ENCODE results near the gene WNT11.

Gene WNT11

DNA sequence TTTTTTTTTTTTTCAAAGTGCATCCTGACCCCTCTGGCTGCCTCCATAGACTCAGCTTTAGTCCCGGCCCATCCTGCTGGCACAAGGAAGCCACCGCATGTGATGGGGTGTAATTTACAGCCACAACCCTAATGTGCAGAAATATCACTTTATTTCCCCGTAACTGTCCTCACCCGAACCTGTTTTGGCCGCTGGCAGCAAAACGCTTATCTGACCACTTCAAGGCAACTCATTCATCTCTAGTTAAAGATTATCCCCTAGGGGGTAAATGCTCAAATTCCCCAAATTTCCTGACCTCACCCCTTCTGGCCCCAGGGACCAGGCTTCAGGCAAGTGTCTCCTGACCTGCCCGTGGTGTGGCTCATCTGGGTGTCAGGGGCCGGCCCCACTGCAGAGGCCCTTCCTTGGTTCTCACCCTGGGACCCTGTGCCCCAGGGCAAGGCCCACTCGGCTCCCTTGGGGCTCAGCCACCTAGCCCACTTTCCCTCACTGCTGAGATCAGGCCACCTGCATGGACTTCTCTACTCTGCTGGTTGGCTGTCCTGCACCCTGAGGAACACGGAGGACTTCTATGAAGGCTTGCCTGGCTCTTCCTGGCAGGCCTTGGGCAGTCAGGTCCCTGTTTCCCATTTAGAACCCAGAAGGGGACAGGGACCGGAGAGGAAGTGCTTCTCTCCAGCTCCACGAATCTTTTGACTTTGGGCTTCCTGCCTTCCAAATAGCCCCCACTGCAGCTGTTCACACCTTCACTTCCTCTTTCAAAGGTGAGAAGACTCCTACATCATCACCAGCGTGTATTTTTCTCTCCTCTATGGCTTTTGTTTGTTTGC lies 53.3 kb downstream of the WNT11 start:
- ATAC-seq, result no peak
- TF ChIP-seq ESRRG (CRISPR knock-in tag; IDR thresholded peaks at IDR 0.05) (no peak), ZNF8 (CRISPR knock-in tag; IDR thresholded peaks at IDR 0.05) (no peak), ZNF565 (CRISPR knock-in tag; conservative IDR thresholded peaks at IDR 0.05; ENCODE audit: low read depth) (no peak), BACH2 (CRISPR knock-in tag; IDR thresholded peaks at IDR 0.05; ENCODE audit: borderline replicate concordance) (no peak), RARB (CRISPR knock-in tag; IDR thresholded peaks at IDR 0.05) (no peak), ZFP30 (CRISPR knock-in tag; IDR thresholded peaks at IDR 0.05) (no peak), TOX (CRISPR knock-in tag; IDR thresholded peaks at IDR 0.05; ENCODE audit: borderline replicate concordance) (no peak), SNAI2 (CRISPR knock-in tag; IDR thresholded peaks at IDR 0.05) (no peak), ZC3H10 (CRISPR knock-in tag; IDR thresholded peaks at IDR 0.05) (no peak), ZNF70 (CRISPR knock-in tag; IDR thresholded peaks at IDR 0.05) (no peak)
- TF ChIP-seq, protein P1, sequence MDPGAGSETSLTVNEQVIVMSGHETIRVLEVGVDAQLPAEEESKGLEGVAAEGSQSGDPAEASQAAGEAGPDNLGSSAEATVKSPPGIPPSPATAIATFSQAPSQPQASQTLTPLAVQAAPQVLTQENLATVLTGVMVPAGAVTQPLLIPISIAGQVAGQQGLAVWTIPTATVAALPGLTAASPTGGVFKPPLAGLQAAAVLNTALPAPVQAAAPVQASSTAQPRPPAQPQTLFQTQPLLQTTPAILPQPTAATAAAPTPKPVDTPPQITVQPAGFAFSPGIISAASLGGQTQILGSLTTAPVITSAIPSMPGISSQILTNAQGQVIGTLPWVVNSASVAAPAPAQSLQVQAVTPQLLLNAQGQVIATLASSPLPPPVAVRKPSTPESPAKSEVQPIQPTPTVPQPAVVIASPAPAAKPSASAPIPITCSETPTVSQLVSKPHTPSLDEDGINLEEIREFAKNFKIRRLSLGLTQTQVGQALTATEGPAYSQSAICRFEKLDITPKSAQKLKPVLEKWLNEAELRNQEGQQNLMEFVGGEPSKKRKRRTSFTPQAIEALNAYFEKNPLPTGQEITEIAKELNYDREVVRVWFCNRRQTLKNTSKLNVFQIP (CRISPR knock-in tag; IDR thresholded peaks at IDR 0.05; ENCODE audit: borderline replicate concordance, low read depth), result no peak
- TF ChIP-seq, protein P2, sequence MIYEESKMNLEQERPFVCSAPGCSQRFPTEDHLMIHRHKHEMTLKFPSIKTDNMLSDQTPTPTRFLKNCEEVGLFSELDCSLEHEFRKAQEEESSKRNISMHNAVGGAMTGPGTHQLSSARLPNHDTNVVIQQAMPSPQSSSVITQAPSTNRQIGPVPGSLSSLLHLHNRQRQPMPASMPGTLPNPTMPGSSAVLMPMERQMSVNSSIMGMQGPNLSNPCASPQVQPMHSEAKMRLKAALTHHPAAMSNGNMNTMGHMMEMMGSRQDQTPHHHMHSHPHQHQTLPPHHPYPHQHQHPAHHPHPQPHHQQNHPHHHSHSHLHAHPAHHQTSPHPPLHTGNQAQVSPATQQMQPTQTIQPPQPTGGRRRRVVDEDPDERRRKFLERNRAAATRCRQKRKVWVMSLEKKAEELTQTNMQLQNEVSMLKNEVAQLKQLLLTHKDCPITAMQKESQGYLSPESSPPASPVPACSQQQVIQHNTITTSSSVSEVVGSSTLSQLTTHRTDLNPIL (CRISPR knock-in tag; IDR thresholded peaks at IDR 0.05; ENCODE audit: low read depth), result no peak

DNA sequence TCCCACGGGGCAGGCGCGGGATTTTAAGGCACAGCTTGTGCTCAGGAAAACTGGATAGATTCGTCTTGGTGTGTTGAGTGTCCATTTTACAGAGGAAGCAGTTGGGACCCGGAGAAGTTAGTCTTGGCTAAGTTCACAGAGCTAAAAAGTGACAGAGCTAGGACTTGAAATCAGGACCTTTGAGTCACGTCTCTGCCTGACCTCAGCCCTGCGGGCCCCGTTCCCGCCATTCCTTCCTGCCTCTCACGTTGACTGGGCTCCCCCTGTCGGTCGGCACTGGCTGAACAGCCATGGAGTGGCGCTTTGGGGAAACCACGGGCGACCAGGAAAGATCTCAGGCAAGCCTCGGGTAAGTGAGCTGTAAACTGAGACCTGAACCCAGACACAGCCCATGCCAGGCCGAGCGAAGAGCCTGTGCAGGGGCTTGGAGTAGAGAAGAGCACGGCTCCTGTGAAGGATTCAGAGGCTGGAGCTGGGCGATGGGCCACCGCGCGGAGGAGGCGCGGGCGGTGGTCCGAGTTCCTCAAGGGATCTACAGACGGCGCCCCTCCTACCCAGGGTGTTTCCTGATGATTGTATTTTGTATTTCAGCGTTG lies 54.1 kb downstream of the WNT11 start:
- ATAC-seq, result no peak
- no peak for TF ChIP-seq ESRRG (CRISPR knock-in tag; IDR thresholded peaks at IDR 0.05)
- no peak for TF ChIP-seq ARNTL (CRISPR knock-in tag; IDR thresholded peaks at IDR 0.05; ENCODE audit: borderline replicate concordance, low read depth)

DNA sequence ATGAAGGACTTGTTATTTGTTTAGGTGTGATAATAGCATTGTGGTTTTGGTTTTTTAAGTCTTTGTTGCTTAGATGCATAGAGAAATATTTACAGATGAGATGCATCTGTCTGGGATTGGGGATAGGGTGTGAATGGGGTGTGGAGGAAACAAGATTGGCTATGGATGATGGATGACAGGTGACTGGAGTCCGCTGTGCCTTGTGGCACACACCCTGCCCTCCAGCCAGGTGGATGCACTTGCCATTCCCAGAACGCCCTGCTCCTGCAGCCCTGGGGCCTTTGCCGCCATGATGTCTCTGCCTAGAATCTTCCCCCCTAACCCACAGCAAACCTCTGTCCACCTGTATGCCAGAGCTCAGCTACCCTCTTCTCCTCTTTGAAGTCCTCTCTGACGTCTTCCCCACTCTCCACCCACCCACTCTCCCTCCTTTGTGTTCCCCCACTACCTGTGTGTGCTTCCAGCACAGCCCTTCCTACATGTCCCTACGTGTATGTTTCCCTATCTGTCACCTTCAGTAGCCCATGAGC lies 54.7 kb downstream of the WNT11 start:
- no peak for ATAC-seq
- no peak for TF ChIP-seq CSDC2 (CRISPR knock-in tag; IDR thresholded peaks at IDR 0.05)

DNA sequence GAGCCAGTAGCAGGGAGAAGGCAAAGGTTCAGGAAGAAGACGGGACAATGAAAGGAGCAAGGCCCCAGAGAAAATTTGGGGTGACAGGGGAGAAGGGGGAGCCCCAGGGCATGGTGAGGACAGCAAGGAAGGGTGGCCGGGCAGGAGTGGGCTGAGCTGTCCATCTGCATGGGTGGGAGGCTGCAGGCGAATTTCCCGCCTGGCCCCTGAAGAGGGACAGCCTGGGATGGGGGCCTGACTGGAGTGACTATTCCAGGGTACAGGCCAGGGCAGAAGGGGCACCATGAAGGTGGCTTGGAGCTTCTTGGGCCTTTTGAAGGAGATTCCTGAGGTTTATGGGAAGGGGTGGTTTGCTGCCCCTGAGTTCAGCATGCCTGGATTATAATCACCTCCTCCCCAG lies 56.2 kb downstream of the WNT11 start:
- no peak for ATAC-seq
- no peak for TF ChIP-seq TOX (CRISPR knock-in tag; IDR thresholded peaks at IDR 0.05; ENCODE audit: borderline replicate concordance)

DNA sequence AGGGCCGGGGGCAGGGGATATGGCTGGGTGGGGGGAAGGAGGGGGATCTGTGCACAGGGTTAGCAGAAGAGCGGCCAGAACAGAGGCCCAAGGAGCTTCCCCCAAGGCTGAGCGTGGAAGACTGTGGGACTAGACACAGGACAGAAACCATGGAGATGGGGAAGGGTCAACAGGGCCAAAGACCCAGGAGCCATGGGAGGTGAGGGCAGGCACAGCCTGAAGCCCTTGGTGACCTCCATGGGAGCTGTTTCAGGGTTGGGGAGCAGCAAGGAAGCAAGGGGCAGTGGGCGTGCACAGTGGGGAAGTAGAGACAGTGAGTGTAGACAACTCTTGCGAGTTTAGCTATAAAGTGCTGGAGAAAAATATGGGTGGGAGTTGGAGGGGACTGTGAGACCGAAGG lies 56.6 kb downstream of the WNT11 start:
- ATAC-seq, result no peak
- no peak for TF ChIP-seq CSDC2 (CRISPR knock-in tag; IDR thresholded peaks at IDR 0.05)
- TF ChIP-seq ESRRG (CRISPR knock-in tag; IDR thresholded peaks at IDR 0.05), result no peak
- no peak for TF ChIP-seq PPARA (CRISPR knock-in tag; IDR thresholded peaks at IDR 0.05; ENCODE audit: borderline replicate concordance)
- TF ChIP-seq BACH2 (CRISPR knock-in tag; IDR thresholded peaks at IDR 0.05; ENCODE audit: borderline replicate concordance), result no peak
- no peak for TF ChIP-seq ZNF565 (CRISPR knock-in tag; conservative IDR thresholded peaks at IDR 0.05; ENCODE audit: low read depth)
- TF ChIP-seq ISL1 (CRISPR knock-in tag; IDR thresholded peaks at IDR 0.05), result no peak
- TF ChIP-seq, protein P3, sequence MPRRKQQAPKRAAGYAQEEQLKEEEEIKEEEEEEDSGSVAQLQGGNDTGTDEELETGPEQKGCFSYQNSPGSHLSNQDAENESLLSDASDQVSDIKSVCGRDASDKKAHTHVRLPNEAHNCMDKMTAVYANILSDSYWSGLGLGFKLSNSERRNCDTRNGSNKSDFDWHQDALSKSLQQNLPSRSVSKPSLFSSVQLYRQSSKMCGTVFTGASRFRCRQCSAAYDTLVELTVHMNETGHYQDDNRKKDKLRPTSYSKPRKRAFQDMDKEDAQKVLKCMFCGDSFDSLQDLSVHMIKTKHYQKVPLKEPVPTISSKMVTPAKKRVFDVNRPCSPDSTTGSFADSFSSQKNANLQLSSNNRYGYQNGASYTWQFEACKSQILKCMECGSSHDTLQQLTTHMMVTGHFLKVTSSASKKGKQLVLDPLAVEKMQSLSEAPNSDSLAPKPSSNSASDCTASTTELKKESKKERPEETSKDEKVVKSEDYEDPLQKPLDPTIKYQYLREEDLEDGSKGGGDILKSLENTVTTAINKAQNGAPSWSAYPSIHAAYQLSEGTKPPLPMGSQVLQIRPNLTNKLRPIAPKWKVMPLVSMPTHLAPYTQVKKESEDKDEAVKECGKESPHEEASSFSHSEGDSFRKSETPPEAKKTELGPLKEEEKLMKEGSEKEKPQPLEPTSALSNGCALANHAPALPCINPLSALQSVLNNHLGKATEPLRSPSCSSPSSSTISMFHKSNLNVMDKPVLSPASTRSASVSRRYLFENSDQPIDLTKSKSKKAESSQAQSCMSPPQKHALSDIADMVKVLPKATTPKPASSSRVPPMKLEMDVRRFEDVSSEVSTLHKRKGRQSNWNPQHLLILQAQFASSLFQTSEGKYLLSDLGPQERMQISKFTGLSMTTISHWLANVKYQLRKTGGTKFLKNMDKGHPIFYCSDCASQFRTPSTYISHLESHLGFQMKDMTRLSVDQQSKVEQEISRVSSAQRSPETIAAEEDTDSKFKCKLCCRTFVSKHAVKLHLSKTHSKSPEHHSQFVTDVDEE (CRISPR knock-in tag; IDR thresholded peaks at IDR 0.05), result no peak
- TF ChIP-seq OSR1 (CRISPR knock-in tag; IDR thresholded peaks at IDR 0.05), result no peak
- TF ChIP-seq, protein P4, sequence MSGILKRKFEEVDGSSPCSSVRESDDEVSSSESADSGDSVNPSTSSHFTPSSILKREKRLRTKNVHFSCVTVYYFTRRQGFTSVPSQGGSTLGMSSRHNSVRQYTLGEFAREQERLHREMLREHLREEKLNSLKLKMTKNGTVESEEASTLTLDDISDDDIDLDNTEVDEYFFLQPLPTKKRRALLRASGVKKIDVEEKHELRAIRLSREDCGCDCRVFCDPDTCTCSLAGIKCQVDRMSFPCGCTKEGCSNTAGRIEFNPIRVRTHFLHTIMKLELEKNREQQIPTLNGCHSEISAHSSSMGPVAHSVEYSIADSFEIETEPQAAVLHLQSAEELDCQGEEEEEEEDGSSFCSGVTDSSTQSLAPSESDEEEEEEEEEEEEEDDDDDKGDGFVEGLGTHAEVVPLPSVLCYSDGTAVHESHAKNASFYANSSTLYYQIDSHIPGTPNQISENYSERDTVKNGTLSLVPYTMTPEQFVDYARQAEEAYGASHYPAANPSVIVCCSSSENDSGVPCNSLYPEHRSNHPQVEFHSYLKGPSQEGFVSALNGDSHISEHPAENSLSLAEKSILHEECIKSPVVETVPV (CRISPR knock-in tag; IDR thresholded peaks at IDR 0.05), result no peak
- no peak for TF ChIP-seq GLIS3 (CRISPR knock-in tag; IDR thresholded peaks at IDR 0.05)
- TF ChIP-seq ZFP3 (CRISPR knock-in tag; IDR thresholded peaks at IDR 0.05), result no peak
- TF ChIP-seq, protein P5, sequence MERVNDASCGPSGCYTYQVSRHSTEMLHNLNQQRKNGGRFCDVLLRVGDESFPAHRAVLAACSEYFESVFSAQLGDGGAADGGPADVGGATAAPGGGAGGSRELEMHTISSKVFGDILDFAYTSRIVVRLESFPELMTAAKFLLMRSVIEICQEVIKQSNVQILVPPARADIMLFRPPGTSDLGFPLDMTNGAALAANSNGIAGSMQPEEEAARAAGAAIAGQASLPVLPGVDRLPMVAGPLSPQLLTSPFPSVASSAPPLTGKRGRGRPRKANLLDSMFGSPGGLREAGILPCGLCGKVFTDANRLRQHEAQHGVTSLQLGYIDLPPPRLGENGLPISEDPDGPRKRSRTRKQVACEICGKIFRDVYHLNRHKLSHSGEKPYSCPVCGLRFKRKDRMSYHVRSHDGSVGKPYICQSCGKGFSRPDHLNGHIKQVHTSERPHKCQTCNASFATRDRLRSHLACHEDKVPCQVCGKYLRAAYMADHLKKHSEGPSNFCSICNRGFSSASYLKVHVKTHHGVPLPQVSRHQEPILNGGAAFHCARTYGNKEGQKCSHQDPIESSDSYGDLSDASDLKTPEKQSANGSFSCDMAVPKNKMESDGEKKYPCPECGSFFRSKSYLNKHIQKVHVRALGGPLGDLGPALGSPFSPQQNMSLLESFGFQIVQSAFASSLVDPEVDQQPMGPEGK (CRISPR knock-in tag; IDR thresholded peaks at IDR 0.05; ENCODE audit: borderline replicate concordance), result no peak
- no peak for TF ChIP-seq ARNTL (CRISPR knock-in tag; IDR thresholded peaks at IDR 0.05; ENCODE audit: borderline replicate concordance, low read depth)
- no peak for TF ChIP-seq ZFP30 (CRISPR knock-in tag; IDR thresholded peaks at IDR 0.05)
- TF ChIP-seq, protein P1 (CRISPR knock-in tag; IDR thresholded peaks at IDR 0.05; ENCODE audit: borderline replicate concordance, low read depth), result no peak
- no peak for TF ChIP-seq RARB (CRISPR knock-in tag; IDR thresholded peaks at IDR 0.05)
- TF ChIP-seq ZNF8 (CRISPR knock-in tag; IDR thresholded peaks at IDR 0.05), result no peak

Measured in SK-N-SH treated with all-trans-retinoic acid at 6 μM for 48 hours (cell line).